ENCODE data around the gene SIAH3. TPM values are rescaled to one million over a fixed set of nuclear protein-coding genes. Genes with fewer than 3 reads are reported as not detected.
A peak's percentile ranks its signal among the peaks of the same experiment; 100 is the strongest.

SIAH3 gene
- total RNA-seq, 1 donor from 2014 or later = not detected

GRCh38 chr13:45834411-45834994 lies 17.1 kb downstream of the SIAH3 start:
- FAIRE-seq = no peak
- no peak for TF ChIP-seq CTCF (IDR thresholded peaks at IDR 0.05; ENCODE audit: insufficient read depth, low read length, severe bottlenecking)
- H3K4me3 ChIP-seq (ENCODE audit: low read depth, low read length) = no peak overlapping the region
- H3K36me3 ChIP-seq (ENCODE audit: control insufficient read depth, insufficient read depth, low read length) = no peaks in the 10 kb centered on the region
- DNase-seq (ENCODE audit: low read depth) = no peak
- peaks cover 3% of the 10 kb centered on the region for H3K27me3 ChIP-seq (ENCODE audit: control insufficient read depth, insufficient read depth, low read length)

- no peaks in the 10 kb centered on the region for H3K36me3 ChIP-seq (ENCODE audit: control insufficient read depth, insufficient read depth, low read length)
- H3K4me3 ChIP-seq (ENCODE audit: low read depth, low read length) = no peak overlapping the region
- TF ChIP-seq CTCF (IDR thresholded peaks at IDR 0.05; ENCODE audit: insufficient read depth, low read length, severe bottlenecking) = no peak
- DNase-seq (ENCODE audit: low read depth) (peak; percentile 48), FAIRE-seq (no peak)
- H3K27me3 ChIP-seq (ENCODE audit: control insufficient read depth, insufficient read depth, low read length) = peaks cover 3% of the 10 kb centered on the region
These were observed 17.7 kb downstream of the SIAH3 start for GRCh38 chr13:45833663-45834375.

- FAIRE-seq (peak; percentile 62), DNase-seq (ENCODE audit: low read depth) (no peak)
- Histone ChIP-seq H3K27me3 (ENCODE audit: control insufficient read depth, insufficient read depth, low read length) (no peaks in the 10 kb centered on the region), H3K4me3 (ENCODE audit: low read depth, low read length) (no peak overlapping the region), H3K36me3 (ENCODE audit: control insufficient read depth, insufficient read depth, low read length) (no peaks in the 10 kb centered on the region)
- TF ChIP-seq CTCF (IDR thresholded peaks at IDR 0.05; ENCODE audit: insufficient read depth, low read length, severe bottlenecking) = no peak
These were observed 18.3 kb downstream of the SIAH3 start for GRCh38 chr13:45833242-45833641.

GRCh38 chr13:45831851-45832250 lies 19.7 kb downstream of the SIAH3 start:
- DNase-seq (ENCODE audit: low read depth) = no peak
- no peak for TF ChIP-seq CTCF (IDR thresholded peaks at IDR 0.05; ENCODE audit: insufficient read depth, low read length, severe bottlenecking)
- Histone ChIP-seq H3K36me3 (ENCODE audit: control insufficient read depth, insufficient read depth, low read length) (no peaks in the 10 kb centered on the region), H3K27me3 (ENCODE audit: control insufficient read depth, insufficient read depth, low read length) (no peaks in the 10 kb centered on the region), H3K4me3 (ENCODE audit: low read depth, low read length) (no peak overlapping the region)
- FAIRE-seq = no peak

- TF ChIP-seq CTCF (IDR thresholded peaks at IDR 0.05; ENCODE audit: insufficient read depth, low read length, severe bottlenecking) = no peak
- no peak for FAIRE-seq
- no peaks in the 10 kb centered on the region for H3K36me3 ChIP-seq (ENCODE audit: control insufficient read depth, insufficient read depth, low read length)
- DNase-seq (ENCODE audit: low read depth) = no peak
- H3K27me3 ChIP-seq (ENCODE audit: control insufficient read depth, insufficient read depth, low read length) = no peaks in the 10 kb centered on the region
- H3K4me3 ChIP-seq (ENCODE audit: low read depth, low read length) = no peak overlapping the region
These were observed 21.4 kb downstream of the SIAH3 start for GRCh38 chr13:45830121-45830520.
